GM10847 (cell line): ENCODE data around the gene C9orf72.

Source experiments
- POLR2A ChIP-seq: IDR thresholded peaks from 2 replicates; pipeline ENCODE4 v1.6.1; 2011; ENCODE audit not compliant: insufficient read length; ENCODE audit errors: extremely low read depth

The C9orf72 gene

GRCh38 chr9:27534131-27534530 lies 39.1 kb downstream of the C9orf72 start:
- no peak for TF ChIP-seq POLR2A

GRCh38 chr9:27533311-27533710 lies 40.0 kb downstream of the C9orf72 start:
- no peak for TF ChIP-seq POLR2A

GRCh38 chr9:27532046-27532445 lies 41.2 kb downstream of the C9orf72 start:
- TF ChIP-seq POLR2A = no peak

- TF ChIP-seq POLR2A = no peak
Observed at GRCh38 chr9:27530915-27531755, 42.1 kb downstream of the C9orf72 start.

GRCh38 chr9:27529316-27530278 lies 43.7 kb downstream of the C9orf72 start, which contains the start of gene MOB3B:
TSS of gene MOB3B (minus strand) at chr9:27529814. CDS start at chr9:27455550, 74,264 bp downstream.
- TF ChIP-seq POLR2A = no peak

- TF ChIP-seq POLR2A = no peak
Observed at GRCh38 chr9:27528886-27529315, 44.4 kb downstream of the C9orf72 start.

- no peak for TF ChIP-seq POLR2A
Observed at GRCh38 chr9:27528076-27528885, 45.0 kb downstream of the C9orf72 start.

GRCh38 chr9:27527702-27528075 lies 45.6 kb downstream of the C9orf72 start:
- no peak for TF ChIP-seq POLR2A

GRCh38 chr9:27524236-27524635 lies 49.0 kb downstream of the C9orf72 start, which contains the start of gene IFNK:
TSS of gene IFNK (plus strand) at chr9:27524290. CDS start at chr9:27524337, 47 bp downstream.
- no peak for TF ChIP-seq POLR2A

- no peak for TF ChIP-seq POLR2A
Observed at GRCh38 chr9:27523141-27523540, 50.1 kb downstream of the C9orf72 start.

GRCh38 chr9:27520986-27521385 lies 52.3 kb downstream of the C9orf72 start:
- no peak for TF ChIP-seq POLR2A

- TF ChIP-seq POLR2A = no peak
Observed at GRCh38 chr9:27519466-27520465, 53.5 kb downstream of the C9orf72 start.

- no peak for TF ChIP-seq POLR2A
Observed at GRCh38 chr9:27518809-27519208, 54.5 kb downstream of the C9orf72 start.

- TF ChIP-seq POLR2A = no peak
Observed at GRCh38 chr9:27518006-27518405, 55.3 kb downstream of the C9orf72 start.

- TF ChIP-seq POLR2A = no peak
Observed at GRCh38 chr9:27514551-27514950, 58.7 kb downstream of the C9orf72 start.
